Esophagus (tissue), 2 donors: Measurements from ENCODE around the gene NBPF20. TPM values are rescaled to one million over a fixed set of nuclear protein-coding genes. Genes with fewer than 3 reads are reported as not detected.
A peak's percentile ranks its signal among the peaks of the same experiment; 100 is the strongest.
"Not testable (repeated sequence)": the region's sequence is repeated elsewhere in the genome, so short reads cannot be mapped to it uniquely, and the experiment has no call there.

Experiments used
- H3K27ac ChIP-seq, 2 donors: one replicate each; pipeline ENCODE4 v1.5.1; 2013; ENCODE audit warnings: low read depth in 2 of 2, mild to moderate bottlenecking in 2 of 2, inconsistent platforms in 1 of 2, low read length in 1 of 2, moderate library complexity in 1 of 2
- H3K27me3 ChIP-seq, 2 donors: one replicate each; pipeline ENCODE4 v1.6.1; 2013; ENCODE audit warnings: low read length in 2 of 2, control low read depth in 1 of 2, mild to moderate bottlenecking in 1 of 2; ENCODE audit not compliant: insufficient read depth in 2 of 2, control insufficient read depth in 1 of 2
- H3K36me3 ChIP-seq, 2 donors: one replicate each; pipeline ENCODE4 v1.6.1; 2013; ENCODE audit warnings: low read length in 1 of 2; ENCODE audit not compliant: control insufficient read depth in 2 of 2, insufficient read depth in 2 of 2
- H3K4me1 ChIP-seq, 2 donors: one replicate each; pipeline ENCODE4 v1.6.1; 2013; ENCODE audit warnings: low read length in 1 of 2; ENCODE audit not compliant: control insufficient read depth in 2 of 2, insufficient read depth in 2 of 2
- H3K4me3 ChIP-seq, 2 donors: one replicate each; pipeline ENCODE4 v1.5.1; 2013; ENCODE audit warnings: low read length in 2 of 2, mild to moderate bottlenecking in 2 of 2, low read depth in 1 of 2, moderate library complexity in 1 of 2
- H3K9me3 ChIP-seq, 2 donors: one replicate each; pipeline ENCODE4 v1.6.1; 2013; ENCODE audit warnings: mild to moderate bottlenecking in 2 of 2, low read depth in 1 of 2, low read length in 1 of 2, moderate library complexity in 1 of 2; ENCODE audit not compliant: control insufficient read depth in 2 of 2, insufficient read depth in 1 of 2
- WGBS, 2 donors: extraction: QIAGEN DNeasy Blood & Tissue Kit; methylation state at CpG; one replicate each; pipeline ENCODE4 v1.1.7; 2013; 5-methylcytosine and 5-hydroxymethylcytosine counted together
- polyA plus RNA-seq, 2 donors: library from polyadenylated mRNA; stranded (reverse); fragments of 200-250 nt; gene quantifications; one replicate each; pipeline ENCODE4 v1.2.3, GENCODE V29; 2013
- donor health status: healthy with polysubstance abuse.
- donor health status: Bipolar disorder and iron deficiency.

Gene NBPF20
- polyA plus RNA-seq, 2 donors: 0.46 to 0.47 TPM

DNA sequence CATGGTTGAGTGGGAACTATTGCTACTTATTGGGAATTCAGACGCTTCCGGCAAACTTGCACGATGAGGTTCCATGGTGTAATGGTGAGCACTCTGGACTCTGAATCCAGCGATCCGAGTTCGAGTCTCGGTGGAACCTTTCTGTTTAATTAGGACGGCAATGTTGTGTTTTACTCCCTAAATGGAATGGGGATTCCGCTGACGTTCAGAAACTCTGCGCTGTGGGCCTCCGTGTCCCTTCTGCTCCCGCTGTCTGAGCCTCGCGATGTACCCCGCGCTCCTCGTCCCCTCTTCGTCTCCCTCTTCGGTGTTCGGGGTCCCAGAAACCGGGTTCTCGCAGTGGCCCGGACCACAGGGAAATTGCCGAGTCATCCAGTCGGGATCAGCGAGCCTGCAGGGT, 34.2 kb upstream of the NBPF20 start:
- no CpG with 5 or more reads among the region's 27 CpGs for WGBS, 2 donors
- not testable (repeated sequence) for H3K27ac ChIP-seq, H3K9me3 ChIP-seq, H3K4me1 ChIP-seq, H3K36me3 ChIP-seq, H3K4me3 ChIP-seq, H3K27me3 ChIP-seq

DNA sequence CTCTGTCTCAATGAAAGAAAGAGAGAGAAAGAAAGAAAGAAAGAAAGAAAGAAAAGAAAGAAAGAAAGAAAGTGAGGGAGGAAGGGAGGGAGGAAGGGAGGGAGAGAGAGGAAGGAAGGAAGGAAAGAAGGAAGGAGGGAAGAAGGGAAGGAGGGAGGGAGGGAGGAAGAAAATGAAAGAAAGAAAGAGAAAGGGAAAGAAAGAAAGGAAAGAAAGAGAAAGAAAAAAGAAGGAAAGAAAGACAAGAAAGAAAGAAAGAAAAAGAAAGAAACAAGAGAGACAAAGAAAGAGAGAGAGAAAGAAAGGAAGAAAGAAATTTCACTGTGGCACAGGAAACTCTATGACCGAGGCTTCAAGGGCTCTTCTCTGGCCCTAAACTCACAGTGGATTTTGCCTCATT, 33.7 kb upstream of the NBPF20 start:
- H3K4me1 ChIP-seq, H3K27me3 ChIP-seq, H3K4me3 ChIP-seq, H3K9me3 ChIP-seq, H3K27ac ChIP-seq, H3K36me3 ChIP-seq: not testable (repeated sequence)
- WGBS, 2 donors: 20 to 50% methylated on average over 1 of the region's 1 CpG

DNA sequence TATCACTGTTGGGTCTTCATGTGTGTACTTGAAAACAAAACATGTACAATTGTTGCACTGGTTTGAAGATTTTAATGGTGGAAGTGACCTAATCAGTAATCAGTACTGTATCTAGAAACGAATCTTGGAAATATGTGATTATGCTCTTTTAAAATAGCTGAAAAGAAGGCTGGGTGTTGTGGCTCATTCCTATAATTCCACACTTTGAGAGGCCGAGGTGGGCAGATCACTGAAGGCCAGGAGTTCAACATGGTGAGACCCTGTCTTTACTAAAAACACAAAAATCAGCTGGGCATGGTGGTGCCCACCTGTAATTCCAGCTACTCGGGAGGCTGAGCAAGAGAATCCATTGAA, 29.4 kb upstream of the NBPF20 start:
- not testable (repeated sequence) for H3K36me3 ChIP-seq, H3K9me3 ChIP-seq, H3K27me3 ChIP-seq, H3K4me3 ChIP-seq, H3K4me1 ChIP-seq, H3K27ac ChIP-seq
- WGBS, 2 donors: 47 to 66% methylated on average over 2 of the region's 3 CpGs

DNA sequence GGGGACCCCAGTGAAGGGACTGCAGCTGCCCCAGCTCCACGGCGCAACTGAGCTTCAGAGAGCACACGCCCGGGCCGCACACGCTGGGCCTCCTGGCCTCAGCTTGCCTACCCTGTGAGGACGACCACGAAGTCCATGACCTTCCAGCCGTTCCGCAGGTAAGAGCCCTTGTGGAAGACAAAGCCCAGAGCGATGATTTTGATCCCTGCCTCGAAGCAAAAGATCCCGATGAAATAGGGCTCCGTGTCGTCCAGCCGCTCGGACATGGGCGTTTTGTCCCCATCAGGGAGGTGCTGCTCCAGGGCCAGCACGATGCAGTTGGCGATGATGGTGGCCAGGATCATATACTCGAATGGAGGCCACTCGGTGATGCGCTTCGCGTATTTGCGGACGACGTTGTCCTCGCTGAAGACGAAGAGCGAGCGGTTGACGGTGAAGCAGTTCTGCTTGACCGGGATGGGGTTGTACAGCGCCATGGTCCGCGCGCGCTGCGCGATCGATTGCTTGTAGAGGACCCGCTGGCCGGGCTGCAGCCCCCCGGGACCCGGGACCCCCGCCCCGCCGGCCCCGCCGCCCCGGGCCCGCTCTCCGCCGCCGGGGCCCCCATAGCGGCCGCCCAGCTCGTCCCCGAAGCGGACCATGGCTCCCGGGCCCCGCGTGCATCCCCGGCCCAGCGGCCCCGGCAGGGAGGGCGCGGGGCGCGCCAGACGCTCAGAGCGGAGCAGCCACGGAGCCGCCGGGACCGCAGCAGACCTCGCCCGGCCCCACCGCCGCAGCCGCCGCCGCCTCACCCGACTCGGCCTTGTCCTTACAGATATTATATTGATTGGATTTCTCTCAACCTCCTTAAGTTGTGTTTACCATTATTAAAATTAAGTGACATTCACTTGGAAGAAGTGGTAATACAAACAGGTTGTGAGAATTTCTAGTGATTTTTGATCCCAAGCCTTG, 28.7 kb upstream of the NBPF20 start:
- not testable (repeated sequence) for H3K36me3 ChIP-seq, H3K4me3 ChIP-seq, H3K27me3 ChIP-seq, H3K9me3 ChIP-seq, H3K27ac ChIP-seq, H3K4me1 ChIP-seq
- WGBS, 2 donors: 21 to 27% methylated on average over 43 to 56 of the region's 86 CpGs

DNA sequence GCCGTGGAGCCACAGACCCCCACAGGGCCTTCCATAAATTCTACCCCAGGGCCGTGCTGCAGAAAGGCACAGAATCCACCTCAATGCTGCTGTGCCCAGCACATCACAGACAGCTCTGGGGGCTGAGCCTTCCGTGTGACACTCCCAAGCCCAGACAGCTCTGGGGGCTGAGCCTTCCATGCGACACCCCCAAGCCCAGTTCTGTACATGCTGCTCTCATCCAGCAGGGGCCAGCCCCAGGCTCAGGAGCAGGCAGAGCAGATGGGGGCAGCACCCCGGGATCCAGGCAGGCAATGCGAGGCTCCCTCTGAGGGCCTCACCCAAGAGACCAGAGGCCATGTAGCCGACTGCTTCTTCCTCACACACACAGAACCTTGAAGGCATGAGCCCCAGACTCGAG, 27.1 kb upstream of the NBPF20 start:
- H3K27ac ChIP-seq, H3K4me1 ChIP-seq, H3K9me3 ChIP-seq, H3K4me3 ChIP-seq, H3K36me3 ChIP-seq, H3K27me3 ChIP-seq: not testable (repeated sequence)
- WGBS, 2 donors: 50 to 55% methylated on average over 2 to 5 of the region's 8 CpGs

DNA sequence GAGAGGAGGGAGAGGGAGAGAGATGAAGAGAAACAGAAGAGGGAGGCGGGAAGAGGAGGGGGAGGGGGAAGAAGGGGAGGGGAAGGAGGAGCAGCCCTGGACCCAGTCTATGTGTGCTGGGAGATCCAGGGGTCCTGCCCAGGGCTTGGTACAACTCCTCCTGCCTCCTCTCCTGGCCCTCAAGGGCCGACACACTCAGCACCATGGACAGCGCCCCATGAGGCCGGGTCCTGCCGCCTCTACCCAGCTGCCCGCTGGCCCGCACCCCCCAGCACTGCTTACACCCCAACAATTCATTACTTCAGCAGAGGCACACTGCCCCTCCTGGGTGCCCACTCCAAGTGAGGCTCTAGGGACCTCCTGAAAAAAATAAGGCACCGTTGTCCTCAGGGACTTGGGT, 26.5 kb upstream of the NBPF20 start:
- not testable (repeated sequence) for H3K27ac ChIP-seq, H3K27me3 ChIP-seq, H3K4me3 ChIP-seq, H3K9me3 ChIP-seq, H3K36me3 ChIP-seq, H3K4me1 ChIP-seq
- WGBS, 2 donors: 14% methylated on average over 7 of the region's 8 CpGs; no CpG with 5 or more reads in 1 of the 2 donors

DNA sequence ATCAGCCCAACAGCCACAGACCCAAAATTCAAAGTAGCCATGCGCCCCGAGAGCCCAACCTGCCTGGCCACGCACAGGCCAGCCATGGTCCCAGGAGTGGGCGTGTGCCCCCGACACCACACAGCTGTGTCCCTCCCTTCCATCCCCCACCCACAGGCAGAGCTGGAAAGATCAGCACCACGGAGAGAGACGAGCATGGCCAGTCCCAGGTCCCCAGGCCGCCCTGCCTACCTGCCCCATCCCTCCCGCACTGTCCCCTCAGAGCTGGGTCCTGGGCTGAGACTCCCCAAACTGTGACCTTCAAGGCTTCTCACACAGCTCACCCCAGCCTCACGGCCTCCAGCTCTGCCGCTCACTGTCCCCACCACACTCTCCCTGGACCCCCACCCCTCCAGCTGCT, 19.8 kb upstream of the NBPF20 start:
- not testable (repeated sequence) for H3K27ac ChIP-seq, H3K4me1 ChIP-seq, H3K27me3 ChIP-seq, H3K4me3 ChIP-seq, H3K36me3 ChIP-seq, H3K9me3 ChIP-seq
- 33 to 34% methylated on average over 6 to 10 of the region's 11 CpGs for WGBS, 2 donors

DNA sequence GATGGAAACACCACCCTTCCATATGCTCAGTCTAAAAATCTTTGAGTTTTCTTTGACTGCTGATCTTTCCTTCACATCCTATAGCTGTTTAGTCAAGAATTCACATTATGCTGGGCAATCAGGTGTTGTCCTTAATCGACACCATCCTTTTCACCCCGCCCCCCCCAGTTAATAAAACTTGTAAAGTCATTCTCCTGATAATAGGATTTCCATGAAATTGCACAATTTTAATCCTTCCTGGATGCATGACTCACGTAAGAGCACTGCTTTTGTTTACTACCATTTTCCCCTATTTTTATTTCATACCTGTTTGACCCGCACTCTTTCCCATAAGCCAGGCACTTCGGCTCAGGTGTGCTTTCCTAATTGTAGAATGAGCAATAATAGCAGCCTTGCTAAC, 16.9 kb upstream of the NBPF20 start:
- H3K27ac ChIP-seq, H3K36me3 ChIP-seq, H3K27me3 ChIP-seq, H3K9me3 ChIP-seq, H3K4me1 ChIP-seq, H3K4me3 ChIP-seq: not testable (repeated sequence)
- WGBS, 2 donors: 74 to 75% methylated on average over 5 of the region's 5 CpGs

DNA sequence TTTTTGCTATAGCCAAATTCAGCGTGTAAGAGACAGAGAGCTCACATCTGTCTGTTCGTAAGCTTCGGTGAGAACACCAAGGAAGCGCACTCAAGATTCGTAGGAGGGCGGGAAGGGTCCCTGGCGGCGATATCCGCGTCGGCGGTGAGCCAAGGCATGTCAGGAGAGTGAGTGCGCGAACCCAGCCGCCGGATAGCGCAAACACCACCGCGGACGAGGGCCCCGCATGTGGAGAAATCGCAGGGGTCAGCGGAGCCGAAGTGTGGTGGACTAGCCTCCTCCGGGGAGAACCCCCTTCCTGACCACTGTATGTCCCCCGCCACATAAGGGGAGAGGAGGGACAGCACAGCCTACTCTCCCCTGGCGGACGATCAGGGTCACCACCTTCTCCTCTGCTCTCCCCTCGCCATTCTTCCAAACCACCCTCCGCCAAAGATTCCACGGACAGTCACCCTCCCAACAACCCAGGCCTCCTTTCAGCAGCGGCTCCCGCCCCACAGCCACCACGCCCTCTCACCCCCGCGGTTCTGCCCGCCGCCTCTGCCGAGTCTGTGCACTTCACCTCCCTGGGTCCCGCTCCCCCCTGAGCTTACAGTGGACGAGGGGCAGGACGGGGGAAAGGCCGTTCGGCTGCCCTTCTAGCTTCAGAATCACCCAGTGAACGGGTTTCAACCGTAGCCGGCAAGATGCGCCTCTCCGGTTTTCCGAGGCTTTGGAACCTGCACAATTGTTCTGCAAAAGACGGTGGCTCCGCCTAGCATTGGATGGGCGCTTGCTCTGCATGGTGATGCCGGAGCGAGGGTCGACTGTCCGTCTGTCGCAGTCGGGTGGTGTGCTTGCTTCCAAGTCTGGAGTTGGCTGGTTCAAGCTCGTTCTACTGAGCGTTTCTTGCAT, 6.2 kb upstream of the NBPF20 start:
- 1 to 2% methylated on average over 34 to 60 of the region's 61 CpGs for WGBS, 2 donors
- not testable (repeated sequence) for H3K9me3 ChIP-seq, H3K4me1 ChIP-seq, H3K27me3 ChIP-seq, H3K36me3 ChIP-seq, H3K27ac ChIP-seq
- peak overlapping the region; percentile 22 to 26 for H3K4me3 ChIP-seq

DNA sequence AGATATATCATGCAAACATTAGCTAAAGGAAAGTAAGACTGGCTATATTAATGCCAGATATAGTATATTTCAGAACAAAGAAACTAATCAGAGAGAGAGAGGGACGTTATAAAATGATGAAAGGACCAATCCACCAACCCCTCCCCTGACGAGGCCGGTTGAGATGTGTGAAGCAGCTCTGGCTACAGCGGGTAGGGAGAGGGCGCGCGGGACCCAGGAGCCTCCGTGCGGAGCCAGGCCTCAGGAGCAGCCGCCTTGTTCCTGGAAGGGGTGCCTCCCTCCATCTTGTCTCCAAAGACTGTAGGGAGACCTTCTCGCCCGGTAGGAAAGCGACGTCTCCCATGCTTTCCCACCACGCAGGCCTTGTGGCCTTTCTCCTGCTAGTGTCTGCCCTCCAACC, 5.4 kb upstream of the NBPF20 start:
- H3K9me3 ChIP-seq, H3K4me1 ChIP-seq, H3K4me3 ChIP-seq, H3K27ac ChIP-seq, H3K36me3 ChIP-seq, H3K27me3 ChIP-seq: not testable (repeated sequence)
- WGBS, 2 donors: 12 to 25% methylated on average over 7 to 9 of the region's 15 CpGs
